K562 (cell line): ENCODE results near the gene UQCRHL. TPM values are rescaled to one million over a fixed set of nuclear protein-coding genes. Genes with fewer than 3 reads are reported as not detected.
A peak's percentile ranks its signal among the peaks of the same experiment; 100 is the strongest.

ENCODE experiments used
- ARID2 ChIP-seq: fragments of 450-650 bp; IDR thresholded peaks from 2 replicates; pipeline ENCODE4 v1.6.1; 2017; ENCODE audit warnings: antibody characterized with exemption, mild to moderate bottlenecking
- BHLHE40 ChIP-seq: IDR thresholded peaks from 2 replicates; pipeline ENCODE4 v1.6.1; 2011; ENCODE audit warnings: low read length, improper control_type of control experiment
- CBFA2T2 ChIP-seq: fragments of 450-650 bp; conservative IDR thresholded peaks from 2 replicates; pipeline ENCODE4 v1.6.1; 2017; ENCODE audit warnings: mild to moderate bottlenecking
- CBFA2T3 ChIP-seq: fragments of 450-650 bp; IDR thresholded peaks from 2 replicates; pipeline ENCODE4 v1.6.1; 2017
- CREB3L1 ChIP-seq: fragments of 450-650 bp; IDR thresholded peaks from 2 replicates; pipeline ENCODE4 v1.6.1; 2014; ENCODE audit warnings: low read depth, mild to moderate bottlenecking, moderate library complexity, borderline replicate concordance
- E2F3 ChIP-seq: fragments of 250-450 bp; sonication (Bioruptor Pico); IDR thresholded peaks from 2 replicates; pipeline ENCODE4 v1.4.0; 2020; ENCODE audit warnings: mild to moderate bottlenecking
- ELF4 ChIP-seq: fragments of 450-650 bp; formaldehyde crosslinking; IDR thresholded peaks from 2 replicates; pipeline ENCODE4 v1.4.0; 2022; ENCODE audit warnings: missing genetic modification characterization
- ERF ChIP-seq: fragments of 450-650 bp; formaldehyde crosslinking; IDR thresholded peaks from 2 replicates; pipeline ENCODE4 v1.4.0; 2020; ENCODE audit warnings: mild to moderate bottlenecking, mixed read lengths
- FUS ChIP-seq: fragments of 200-400 bp; formaldehyde crosslinking; optimal IDR thresholded peaks from 2 replicates; pipeline ENCODE3; 2017; ENCODE audit warnings: low read depth, low read length
- HIVEP1 ChIP-seq: fragments of 250-450 bp; sonication (Bioruptor Pico); IDR thresholded peaks from 2 replicates; pipeline ENCODE4 v1.4.0; 2020; ENCODE audit warnings: mild to moderate bottlenecking
- KLF16 ChIP-seq: IDR thresholded peaks from 2 replicates; pipeline ENCODE4 v1.6.1; 2016; ENCODE audit warnings: antibody characterized with exemption
- MBD1 ChIP-seq: fragments of 250-450 bp; sonication (Bioruptor Pico); IDR thresholded peaks from 2 replicates; pipeline ENCODE4 v1.8.0; 2022; ENCODE audit warnings: inconsistent platforms
- MLLT1 ChIP-seq, 2 experiments: fragments of 450-650 bp; IDR thresholded peaks; 2 replicates each; pipeline ENCODE4 v1.6.1; 2016
- MTA2 ChIP-seq: fragments of 450-650 bp; IDR thresholded peaks from 2 replicates; pipeline ENCODE4 v1.6.1; 2016; ENCODE audit warnings: low read depth
- NFRKB ChIP-seq: fragments of 450-650 bp; IDR thresholded peaks from 2 replicates; pipeline ENCODE4 v1.6.1; 2016; ENCODE audit warnings: low read depth
- PHB2 ChIP-seq: fragments of 450-650 bp; IDR thresholded peaks from 2 replicates; pipeline ENCODE4 v1.6.1; 2017; ENCODE audit warnings: low read depth
- RAD51 ChIP-seq: fragments of 450-650 bp; IDR thresholded peaks from 2 replicates; pipeline ENCODE4 v1.7.1; 2016; ENCODE audit warnings: low read depth, mild to moderate bottlenecking, borderline replicate concordance
- SUPT5H ChIP-seq: fragments of 450-650 bp; IDR thresholded peaks from 2 replicates; pipeline ENCODE4 v1.6.1; 2016
- XRCC5 ChIP-seq: fragments of 200-400 bp; formaldehyde crosslinking; IDR thresholded peaks from 2 replicates; pipeline ENCODE4 v1.6.1; 2017; ENCODE audit warnings: low read depth, mild to moderate bottlenecking, low read length
- ZKSCAN1 ChIP-seq: fragments of 150-350 bp; IDR thresholded peaks from 2 replicates; pipeline ENCODE4 v1.6.1; 2016; ENCODE audit warnings: low read depth, low read length
- ZKSCAN3 ChIP-seq: fragments of 250-450 bp; sonication (Bioruptor Pico); IDR thresholded peaks from 2 replicates; pipeline ENCODE4 v1.4.0; 2020
- ZNF12 ChIP-seq: sonication (generic); formaldehyde crosslinking; IDR thresholded peaks from 2 replicates; pipeline ENCODE4 v1.4.0; 2020; ENCODE audit warnings: mild to moderate bottlenecking, missing genetic modification reagents
- ZNF408 ChIP-seq: fragments of 250-450 bp; sonication (Bioruptor Pico); IDR thresholded peaks from 2 replicates; pipeline ENCODE4 v1.4.0; 2020; ENCODE audit warnings: low read depth, mild to moderate bottlenecking, moderate library complexity
- ZNF511 ChIP-seq: sonication (generic); formaldehyde crosslinking; IDR thresholded peaks from 2 replicates; pipeline ENCODE4 v1.8.0; 2022; ENCODE audit warnings: mild to moderate bottlenecking, missing genetic modification reagents
- ZNF589 ChIP-seq: fragments of 200-800 bp; sonication (Bioruptor generic); IDR thresholded peaks from 2 replicates; pipeline ENCODE4 v1.6.1; 2016; ENCODE audit warnings: low read depth, missing genetic modification characterization, missing compliant biosample characterization
- polyA plus RNA-seq, 8 experiments: library from polyadenylated mRNA; depleted of rRNA in 4 of 8; stranded (reverse) in 5 of 8; unstranded in 3 of 8; fragments of >200 nt; fragmentation: Nextera tagmentation in 2 of 8; fragmentation: Illumina TruSeq in 1 of 8; extraction: Ambion mirVana in 2 of 8; extraction: Trizol in 1 of 8; gene quantifications; 2 replicates each; pipeline versions ENCODE4 v1.2.1 to v1.2.3, GENCODE V29; 2011 to 2014; ENCODE audit warnings: inconsistent platforms in 1 of 8, missing spikeins in 1 of 8
- total RNA-seq, 7 experiments: library from RNA; depleted of rRNA in 6 of 7; stranded (reverse); fragments of >200 nt in 6 of 7; fragmentation: Illumina TruSeq in 2 of 7; extraction: Trizol in 2 of 7; gene quantifications; 2 replicates each; pipeline versions ENCODE4 v1.2.1 to v1.2.3, GENCODE V29; 2011 to 2021; ENCODE audit warnings: low replicate concordance in 1 of 7

The UQCRHL gene
- total and polyA plus RNA-seq, 9 of the 15 experiments (the other 6 are each of a cell fraction or from before 2014, with no cell fraction given) = 5.1 to 41.3 (median 21.8) TPM

- TF ChIP-seq MLLT1 (IDR thresholded peaks at IDR 0.05) = peak in 1 of 2 experiments; percentile 75; a peak in 2 of 4 replicates
- TF ChIP-seq ZKSCAN1 = no peak
- no peak for TF ChIP-seq ELF4 (CRISPR knock-in tag)
- TF ChIP-seq RAD51 = no peak
- no peak for TF ChIP-seq ZNF589
- TF ChIP-seq ZNF511 = 0 out of 2 replicates have a peak, but pooled peaks have one; percentile 58
- no peak for TF ChIP-seq ZKSCAN3
- no peak for TF ChIP-seq ARID2
- TF ChIP-seq MTA2 = no peak
- no peak for TF ChIP-seq CBFA2T2
- peak; percentile 2; the same call in 1 of the 2 replicates for TF ChIP-seq NFRKB
- TF ChIP-seq ZNF12 (CRISPR knock-in tag) = no peak
- TF ChIP-seq MBD1 = no peak
- no peak for TF ChIP-seq BHLHE40
- TF ChIP-seq E2F3 (CRISPR knock-in tag) = peak; percentile 48; the same call in 1 of the 2 replicates
- TF ChIP-seq SUPT5H = peak; percentile 53; the same call in 1 of the 2 replicates
- TF ChIP-seq CBFA2T3 = no peak
- no peak for TF ChIP-seq KLF16
- TF ChIP-seq PHB2 = no peak
- TF ChIP-seq CREB3L1 = 0 out of 2 replicates have a peak, but pooled peaks have one; percentile 47
- TF ChIP-seq ZNF408 (CRISPR knock-in tag) = no peak
- peak; percentile 67; the same call in 1 of the 2 replicates for TF ChIP-seq ERF
- no peak for TF ChIP-seq FUS
- TF ChIP-seq HIVEP1 = no peak
- no peak for TF ChIP-seq XRCC5
Observed at GRCh38 chr1:15848929-15849774, 41.7 kb upstream of the UQCRHL start (continued).
